Small intestine (tissue), 7 donors: ENCODE results near the gene SH3BP5. TPM values are rescaled to one million over a fixed set of nuclear protein-coding genes. Genes with fewer than 3 reads are reported as not detected.
"Not testable (repeated sequence)": the region's sequence is repeated elsewhere in the genome, so short reads cannot be mapped to it uniquely, and the experiment has no call there.

ENCODE experiments used
- DNase-seq, 2 donors: peaks; one replicate each; pipeline versions ENCODE4 v3.0.0 to v3.0.0-alpha.2; 2013
- FAIRE-seq: peaks from 2 replicates; lab custom pipeline; 2012; peaks lifted over from hg19 to GRCh38; lab: Jason Lieb, UNC
- H3K27ac ChIP-seq, 3 donors: one replicate each; pipeline ENCODE4 v1.5.1; 2013; ENCODE audit warnings: low read length in 2 of 3, mild to moderate bottlenecking in 2 of 3, control low read depth in 1 of 3, inconsistent platforms in 1 of 3, low read depth in 1 of 3, moderate library complexity in 1 of 3
- H3K27me3 ChIP-seq, 3 donors: one replicate each; pipeline ENCODE4 v1.6.1; 2013; ENCODE audit warnings: low read length in 3 of 3, inconsistent platforms in 1 of 3; ENCODE audit not compliant: control insufficient read depth in 3 of 3, insufficient read depth in 3 of 3
- H3K36me3 ChIP-seq, 3 donors: one replicate each; pipeline ENCODE4 v1.6.1; 2013; ENCODE audit warnings: low read length in 3 of 3, inconsistent platforms in 1 of 3, low read depth in 1 of 3, mild to moderate bottlenecking in 1 of 3, moderate library complexity in 1 of 3; ENCODE audit not compliant: control insufficient read depth in 3 of 3, insufficient read depth in 2 of 3
- H3K4me1 ChIP-seq, 3 donors: one replicate each; pipeline ENCODE4 v1.6.1; 2013; ENCODE audit warnings: low read length in 2 of 3, inconsistent platforms in 1 of 3, low read depth in 1 of 3, mild to moderate bottlenecking in 1 of 3, moderate library complexity in 1 of 3; ENCODE audit not compliant: control insufficient read depth in 3 of 3, insufficient read depth in 2 of 3
- H3K4me3 ChIP-seq, 3 donors: one replicate each; pipeline ENCODE4 v1.5.1; 2013; ENCODE audit warnings: low read length in 3 of 3, control low read depth in 1 of 3, inconsistent platforms in 1 of 3, low read depth in 1 of 3, mild to moderate bottlenecking in 1 of 3, moderate library complexity in 1 of 3
- H3K9me3 ChIP-seq, 2 donors: one replicate each; pipeline ENCODE4 v1.6.1; 2013; ENCODE audit warnings: low read depth in 1 of 2, low read length in 1 of 2; ENCODE audit not compliant: control insufficient read depth in 2 of 2, insufficient read depth in 1 of 2
- WGBS, 3 donors: extraction: QIAGEN DNeasy Blood & Tissue Kit; methylation state at CpG; one replicate each; pipeline ENCODE4 v1.1.7; 2013; 5-methylcytosine and 5-hydroxymethylcytosine counted together
- polyA plus RNA-seq, 4 donors: library from polyadenylated mRNA; stranded (reverse) in 3 of 4; unstranded in 1 of 4; fragments of 200-250 nt in 3 of 4; fragments of 120-200 nt in 1 of 4; gene quantifications; one replicate each; pipeline versions ENCODE4 v1.2.1 to v1.2.3, GENCODE V29; 2013
- donor health status: healthy with polysubstance abuse.
- donor health status: control.
- donor health status: control.
- donor health status: Bipolar disorder and iron deficiency.
- donor health status: healthy.

Gene SH3BP5
- polyA plus RNA-seq, 4 donors, result 4.9 to 24.0 (median 10.1) TPM

- DNase-seq (no peak), FAIRE-seq (no peak)
- Histone ChIP-seq H3K27me3 (no peaks in the 10 kb centered on the region), H3K4me1 (no peaks in the 10 kb centered on the region), H3K27ac (no peak overlapping the region), H3K36me3 (no peaks in the 10 kb centered on the region), H3K9me3 (peaks cover 0 to 14% of the 10 kb centered on the region in 2 donors), H3K4me3 (no peak overlapping the region)
- WGBS, 3 donors, result 21 to 41% (median 30%) methylated on average over 1 of the region's 1 CpG
Measured at GRCh38 chr3:15367059-15367458, 34.7 kb upstream of the SH3BP5 start.

- not testable (repeated sequence) for FAIRE-seq, H3K36me3 ChIP-seq, H3K27me3 ChIP-seq, H3K4me1 ChIP-seq, H3K4me3 ChIP-seq
- H3K27ac ChIP-seq, result peak overlapping the region in 2 of 3 donors; percentile 27 to 69
- H3K9me3 ChIP-seq, result peaks cover 0 to 14% of the 10 kb centered on the region in 2 donors
- DNase-seq, result peak; percentile 78 to 99
- 14 to 39% (median 28%) methylated on average over 6 of the region's 6 CpGs for WGBS, 3 donors
Measured at GRCh38 chr3:15364078-15364477, 31.7 kb upstream of the SH3BP5 start.

GRCh38 chr3:15361494-15362214 lies 29.3 kb upstream of the SH3BP5 start:
- FAIRE-seq (no peak), DNase-seq (no peak)
- Histone ChIP-seq H3K4me3 (no peak overlapping the region), H3K36me3 (no peaks in the 10 kb centered on the region), H3K27ac (peak overlapping the region in 1 of 3 donors; percentile 61), H3K9me3 (peaks cover 0 to 14% of the 10 kb centered on the region in 2 donors), H3K4me1 (no peaks in the 10 kb centered on the region), H3K27me3 (no peaks in the 10 kb centered on the region)
- WGBS, 3 donors, result 52 to 63% (median 60%) methylated on average over 11 of the region's 11 CpGs

- Histone ChIP-seq H3K9me3 (peaks cover 0 to 14% of the 10 kb centered on the region in 2 donors), H3K27me3 (no peaks in the 10 kb centered on the region), H3K4me3 (no peak overlapping the region), H3K36me3 (no peaks in the 10 kb centered on the region), H3K4me1 (no peaks in the 10 kb centered on the region), H3K27ac (no peak overlapping the region)
- 31 to 73% (median 40%) methylated on average over 1 of the region's 1 CpG for WGBS, 3 donors
- FAIRE-seq (no peak), DNase-seq (no peak)
Measured at GRCh38 chr3:15360788-15361493, 28.6 kb upstream of the SH3BP5 start.

GRCh38 chr3:15359677-15360397 lies 27.5 kb upstream of the SH3BP5 start:
- no peaks in the 10 kb centered on the region for H3K4me1 ChIP-seq
- H3K4me3 ChIP-seq, result no peak overlapping the region
- FAIRE-seq, result no peak
- H3K27me3 ChIP-seq, result no peaks in the 10 kb centered on the region
- H3K9me3 ChIP-seq, result peaks cover 0 to 6% of the 10 kb centered on the region in 2 donors
- DNase-seq, result no peak
- no peak overlapping the region for H3K27ac ChIP-seq
- WGBS, 3 donors, result 71 to 89% (median 86%) methylated on average over 6 of the region's 6 CpGs
- H3K36me3 ChIP-seq, result no peaks in the 10 kb centered on the region

GRCh38 chr3:15356651-15357061 lies 24.3 kb upstream of the SH3BP5 start:
- H3K27me3 ChIP-seq, H3K9me3 ChIP-seq, H3K36me3 ChIP-seq, H3K4me1 ChIP-seq, DNase-seq, H3K4me3 ChIP-seq, H3K27ac ChIP-seq, FAIRE-seq: not testable (repeated sequence)
- WGBS, 3 donors, result 34 to 42% (median 42%) methylated on average over 5 of the region's 5 CpGs

GRCh38 chr3:15356176-15356575 lies 23.8 kb upstream of the SH3BP5 start:
- H3K4me3 ChIP-seq, result no peak overlapping the region
- H3K36me3 ChIP-seq, result no peaks in the 10 kb centered on the region
- 73 to 85% (median 79%) methylated on average over 2 of the region's 2 CpGs for WGBS, 3 donors
- no peak for DNase-seq
- H3K9me3 ChIP-seq, result peaks cover 0 to 8% of the 10 kb centered on the region in 2 donors
- no peak overlapping the region for H3K27ac ChIP-seq
- no peak for FAIRE-seq
- no peaks in the 10 kb centered on the region for H3K27me3 ChIP-seq
- no peaks in the 10 kb centered on the region for H3K4me1 ChIP-seq

- H3K27ac ChIP-seq, result no peak overlapping the region
- H3K9me3 ChIP-seq, result peaks cover 0 to 10% of the 10 kb centered on the region in 2 donors
- H3K4me1 ChIP-seq, result no peaks in the 10 kb centered on the region
- WGBS, 3 donors, result 85 to 97% (median 91%) methylated on average over 1 of the region's 1 CpG
- no peak overlapping the region for H3K4me3 ChIP-seq
- H3K36me3 ChIP-seq, result no peaks in the 10 kb centered on the region
- no peak for FAIRE-seq
- no peaks in the 10 kb centered on the region for H3K27me3 ChIP-seq
- no peak for DNase-seq
Measured at GRCh38 chr3:15355086-15355485, 22.7 kb upstream of the SH3BP5 start.
